GM12878 (cell line): ENCODE measurements around the gene GATA3. TPM values are rescaled to one million over a fixed set of nuclear protein-coding genes. Genes with fewer than 3 reads are reported as not detected.
A peak's percentile ranks its signal among the peaks of the same experiment; 100 is the strongest.

Experiments used
- ATAC-seq: fragments of 200-7000 bp; cut with Tn5 transposase; 3 replicates; pipeline ENCODE4 v1.9.1; 2020; ENCODE audit warnings: mild to moderate bottlenecking, moderate library complexity
- BruUV-seq: library from RNA; stranded (reverse); fragments of 400-500 nt; replicated peaks from 2 replicates; lab custom pipeline; 2021; lab: Mats Ljungman, UMichigan
- CTCF ChIA-PET: fragments of 300-600 bp; sonication (Branson Sonifier 250); formaldehyde crosslinking; extraction: SDS; loops from one replicate; lab custom pipeline; 2021; ENCODE audit warnings: inconsistent platforms; lab: Yijun Ruan, JAX
- POLR2A ChIA-PET: fragments of 350-600 bp; formaldehyde crosslinking; extraction: SDS; loops from one replicate; lab custom pipeline; 2021; ENCODE audit warnings: inconsistent platforms; lab: Charles Lee
- RAD21 ChIA-PET: fragments of 300-600 bp; sonication (Branson Sonifier 250); formaldehyde crosslinking; loops from one replicate; lab custom pipeline; 2023; ENCODE audit warnings: antibody characterized with exemption; ENCODE audit not compliant: unreplicated experiment; lab: Charles Lee
- SMC1A ChIA-PET: fragments of 300-600 bp; sonication (Branson Sonifier 250); formaldehyde crosslinking; loops from one replicate; lab custom pipeline; 2023; ENCODE audit not compliant: unreplicated experiment, uncharacterized antibody; lab: Charles Lee
- DNase-seq: peaks from one replicate; pipeline ENCODE4 v3.0.0-alpha.2; 2011; ENCODE audit warnings: low read depth, low spot score
- FAIRE-seq: peaks from 3 replicates; lab custom pipeline; 2011; peaks lifted over from hg19 to GRCh38; lab: Jason Lieb, UNC
- H2AFZ ChIP-seq: 2 replicates; pipeline ENCODE4 v1.6.0; 2011; ENCODE audit warnings: low read depth, low read length, control low read depth; ENCODE audit not compliant: control insufficient read depth
- H3K27ac ChIP-seq: 2 replicates; pipeline ENCODE4 v1.5.1; 2011; ENCODE audit warnings: control low read depth; ENCODE audit not compliant: control insufficient read depth, insufficient read depth
- H3K27me3 ChIP-seq, 2 experiments: replicated peaks in 1 of 2; 2 replicates each; pipeline versions ENCODE4 v1.6.0 to v1.6.1; 2011; ENCODE audit warnings: low read length in 1 of 2; ENCODE audit not compliant: control insufficient read depth in 2 of 2, insufficient read depth in 2 of 2
- H3K36me3 ChIP-seq, 2 experiments: 2 replicates each; pipeline ENCODE4 v1.5.1; 2011; ENCODE audit warnings: low read length in 1 of 2; ENCODE audit not compliant: control insufficient read depth in 2 of 2, insufficient read depth in 2 of 2
- H3K4me1 ChIP-seq: 2 replicates; pipeline ENCODE4 v1.6.1; 2011; ENCODE audit warnings: mild to moderate bottlenecking, low read length, moderate library complexity, mixed read lengths; ENCODE audit not compliant: control insufficient read depth, insufficient read depth
- H3K4me2 ChIP-seq: 2 replicates; pipeline ENCODE4 v1.6.0; 2011; ENCODE audit warnings: control low read depth; ENCODE audit not compliant: control insufficient read depth, insufficient read depth
- H3K4me3 ChIP-seq: fragments of 200-600 bp; sonication (generic); 2 replicates; pipeline ENCODE4 v1.5.1; 2016
- H3K79me2 ChIP-seq: 2 replicates; pipeline ENCODE4 v1.6.0; 2011; ENCODE audit warnings: low read length; ENCODE audit not compliant: control insufficient read depth, insufficient read depth
- H3K9ac ChIP-seq: 2 replicates; pipeline ENCODE4 v1.8.0; 2011; ENCODE audit warnings: low read length, control low read depth, mixed read lengths; ENCODE audit not compliant: control insufficient read depth, insufficient read depth
- H3K9me3 ChIP-seq: replicated peaks from 3 replicates; pipeline ENCODE4 v1.5.1; 2011; ENCODE audit warnings: mild to moderate bottlenecking, low read length; ENCODE audit not compliant: control insufficient read depth, insufficient read depth
- H4K20me1 ChIP-seq: 2 replicates; pipeline ENCODE4 v1.6.0; 2011; ENCODE audit not compliant: control insufficient read depth, insufficient read depth
- ASH2L ChIP-seq: fragments of 300-600, 200-600 bp; sonication (generic); IDR thresholded peaks from 2 replicates; pipeline ENCODE4 v1.6.1; 2017; ENCODE audit warnings: low read depth, mild to moderate bottlenecking, borderline replicate concordance
- CHD1 ChIP-seq: IDR thresholded peaks from 2 replicates; pipeline ENCODE4 v1.6.1; 2012; ENCODE audit warnings: low read depth, low read length, improper control_type of control experiment
- CREM ChIP-seq: IDR thresholded peaks from 2 replicates; pipeline ENCODE4 v1.6.1; 2014; ENCODE audit warnings: antibody characterized with exemption, low read depth
- HDAC2 ChIP-seq: fragments of 200-600 bp; sonication (generic); IDR thresholded peaks from 2 replicates; pipeline ENCODE4 v1.6.1; 2017
- POLR2AphosphoS5 ChIP-seq: IDR thresholded peaks from 2 replicates; pipeline ENCODE4 v1.6.1; 2011; ENCODE audit warnings: mild to moderate bottlenecking, low read length, inconsistent platforms
- RAD51 ChIP-seq: fragments of 450-650 bp; IDR thresholded peaks from 2 replicates; pipeline ENCODE4 v1.6.1; 2016; ENCODE audit warnings: moderate library complexity, mild to moderate bottlenecking, inconsistent platforms
- SMARCA5 ChIP-seq: fragments of 450-650 bp; IDR thresholded peaks from 2 replicates; pipeline ENCODE4 v1.6.1; 2017; ENCODE audit warnings: mild to moderate bottlenecking
- SREBF2 ChIP-seq: IDR thresholded peaks from 2 replicates; pipeline ENCODE4 v1.6.1; 2012; ENCODE audit warnings: mild to moderate bottlenecking, low read length
- WGBS: methylation state at CpG from one replicate; pipeline ENCODE4 v1.1.6; 2016; ENCODE audit warnings: low lambda C conversion rate; ENCODE audit not compliant: insufficient replicate concordance, insufficient coverage; ENCODE audit errors: missing lambda C conversion rate; 5-methylcytosine and 5-hydroxymethylcytosine counted together
- in situ Hi-C: fragments of 300-500 bp; cut with MboI; formaldehyde crosslinking; loops from 9 replicates; pipeline ENCODE4 v1.14.3; 2018; ENCODE audit warnings: mixed read lengths
- intact Hi-C: fragments of 100-400 bp; cut with micrococcal nuclease; formaldehyde crosslinking; loops from one replicate; pipeline ENCODE4 v1.14.2; 2022; ENCODE audit not compliant: unreplicated experiment
- polyA plus RNA-seq, 11 experiments: library from polyadenylated mRNA; depleted of rRNA in 4 of 11; unstranded in 6 of 11; stranded (reverse) in 5 of 11; fragments of >200 nt; fragmentation: Nextera tagmentation in 4 of 11; fragmentation: Illumina TruSeq in 1 of 11; extraction: Ambion mirVana in 4 of 11; extraction: Trizol in 1 of 11; gene quantifications; 1 replicate in 1 of 11; 2 replicates in 10 of 11; pipeline versions ENCODE4 v1.2.1 to v1.2.3, GENCODE V29; 2011 to 2016; ENCODE audit warnings: inconsistent platforms in 2 of 11, missing spikeins in 2 of 11, low read depth in 1 of 11
- total RNA-seq, 4 experiments: library from RNA; depleted of rRNA in 3 of 4; stranded (reverse); fragments of >200 nt in 3 of 4; fragmentation: Illumina TruSeq in 1 of 4; extraction: Trizol in 1 of 4; gene quantifications; 2 replicates each; pipeline versions ENCODE4 v1.2.1 to v1.2.3, GENCODE V29; 2013 to 2021
- TF ChIP-seq, protein P1 (sequence below): IDR thresholded peaks from 2 replicates; pipeline ENCODE4 v1.6.1; 2012; ENCODE audit warnings: low read depth, low read length, improper control_type of control experiment

Gene GATA3
- total and polyA plus RNA-seq, 10 of the 15 experiments (the other 5 are each of a cell fraction or from before 2014, with no cell fraction given) = 0.08 to 0.80 (median 0.29) TPM

DNA sequence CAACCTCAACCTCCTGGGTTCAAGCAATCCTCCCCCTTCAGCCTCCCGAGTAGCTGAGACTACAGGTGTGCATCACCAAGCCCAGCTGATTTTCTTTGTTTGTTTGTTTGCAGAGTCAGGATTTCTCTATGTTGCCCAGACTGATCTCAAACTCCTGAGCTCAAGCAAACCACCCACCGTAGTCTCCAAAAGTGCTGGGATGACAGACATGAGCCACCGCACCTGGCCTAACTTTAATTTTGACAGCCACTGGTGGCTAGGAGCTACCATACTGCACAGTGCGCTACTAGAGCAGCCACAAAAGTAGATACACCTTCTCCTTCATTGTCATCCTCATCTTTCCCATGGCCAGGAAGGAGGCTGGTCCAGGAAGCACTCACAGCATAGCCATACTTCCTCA is 31.2 kb upstream of the GATA3 start:
- intact Hi-C loops = no loop called here
- CTCF ChIA-PET = no interaction called here
- BruUV-seq = no TSS peak

GRCh38 chr10:8023851-8024250 is 30.6 kb upstream of the GATA3 start:
- no peaks in the 10 kb centered on the region for H3K4me1 ChIP-seq
- DNase-seq (no peak), ATAC-seq (no peak), FAIRE-seq (no peak)
- RAD21 ChIA-PET = no interaction called here
- SMC1A ChIA-PET = no interaction called here
- no peak overlapping the region for H3K4me2 ChIP-seq
- no peaks in the 10 kb centered on the region for H3K9me3 ChIP-seq
- H3K9ac ChIP-seq = no peak overlapping the region
- CTCF ChIA-PET = no interaction called here
- in situ Hi-C loops (no loop called here), intact Hi-C loops (no loop called here)
- WGBS = 48% methylated on average over 2 of the region's 2 CpGs
- no peaks in the 10 kb centered on the region for H4K20me1 ChIP-seq
- TF ChIP-seq HDAC2 = no peak
- no peak for TF ChIP-seq SREBF2
- no peak for TF ChIP-seq CHD1
- no peak for TF ChIP-seq SMARCA5
- peak; percentile 64; the same call in 1 of the 2 replicates for TF ChIP-seq RAD51
- H2AFZ ChIP-seq = no peak overlapping the region
- POLR2A ChIA-PET = interaction anchor here (0.6 kb wide), 1 partner anchor 108 kb away, joined by 3 read pairs; no protein-coding TSS in a partner anchor
- H3K79me2 ChIP-seq = no peaks in the 10 kb centered on the region
- no peak overlapping the region for H3K27ac ChIP-seq
- BruUV-seq = no TSS peak
- H3K27me3 ChIP-seq = no peaks in the 10 kb centered on the region
- H3K36me3 ChIP-seq = no peaks in the 10 kb centered on the region
- H3K4me3 ChIP-seq = no peak overlapping the region

More for the DNA sequence above, 31.2 kb upstream of the GATA3 start:
- in situ Hi-C loops = no loop called here
- WGBS = 59% methylated on average over 4 of the region's 4 CpGs
- Histone ChIP-seq H2AFZ (no peak overlapping the region), H4K20me1 (no peaks in the 10 kb centered on the region), H3K4me1 (no peaks in the 10 kb centered on the region), H3K4me3 (no peak overlapping the region), H3K9ac (no peak overlapping the region), H3K27ac (no peak overlapping the region), H3K4me2 (no peak overlapping the region), H3K79me2 (no peaks in the 10 kb centered on the region), H3K36me3 (no peaks in the 10 kb centered on the region), H3K27me3 (no peaks in the 10 kb centered on the region), H3K9me3 (no peaks in the 10 kb centered on the region)
- TF ChIP-seq POLR2AphosphoS5 (no peak), ASH2L (no peak), CREM (no peak)
- TF ChIP-seq, protein P1, sequence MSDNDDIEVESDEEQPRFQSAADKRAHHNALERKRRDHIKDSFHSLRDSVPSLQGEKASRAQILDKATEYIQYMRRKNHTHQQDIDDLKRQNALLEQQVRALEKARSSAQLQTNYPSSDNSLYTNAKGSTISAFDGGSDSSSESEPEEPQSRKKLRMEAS = no peak
- DNase-seq = no peak
- RAD21 ChIA-PET = no interaction called here
- SMC1A ChIA-PET = no interaction called here
- ATAC-seq = no peak
- POLR2A ChIA-PET = no interaction called here
- FAIRE-seq = no peak
